ENCODE data around the gene WRNIP1.

WRNIP1 gene

GRCh38 chr6:2777249-2777648, 12.1 kb downstream of the WRNIP1 start:
- Histone ChIP-seq H2BK5ac (ENCODE audit: low read length) (no peak overlapping the region), H3K4me3 (ENCODE audit: low read length) (no peak overlapping the region), H3K36me3 (ENCODE audit: control insufficient read depth, insufficient read depth, low read length) (peaks cover 3% of the 10 kb centered on the region), H2BK15ac (replicated peaks; ENCODE audit: low read depth) (no peak overlapping the region), H3K18ac (ENCODE audit: low read length) (no peak overlapping the region), H4K8ac (ENCODE audit: low read depth, low read length) (no peak overlapping the region), H4K5ac (ENCODE audit: low read length) (no peak overlapping the region), H2AK5ac (ENCODE audit: low read length) (no peak overlapping the region), H3K27ac (ENCODE audit: low read depth, low read length) (no peak overlapping the region), H2BK120ac (ENCODE audit: low read depth, low read length) (no peak overlapping the region), H3K4me1 (ENCODE audit: control insufficient read depth, low read depth, low read length) (no peaks in the 10 kb centered on the region), H3K79me1 (ENCODE audit: low read length) (peaks cover 39% of the 10 kb centered on the region), H3K4me2 (ENCODE audit: low read length) (no peak overlapping the region), H3K4ac (ENCODE audit: low read depth, low read length) (no peak overlapping the region), H3K9ac (ENCODE audit: low read length) (no peak overlapping the region), H3K23ac (ENCODE audit: low read length) (no peak overlapping the region), H3K56ac (ENCODE audit: low read length) (no peak overlapping the region), H3K79me2 (ENCODE audit: control insufficient read depth, insufficient read depth, low read length) (peaks cover 41% of the 10 kb centered on the region), H3K27me3 (ENCODE audit: insufficient read depth, low read length, poor library complexity) (no peaks in the 10 kb centered on the region)
- no CpG with 5 or more reads among the region's 3 CpGs for WGBS (ENCODE audit: extremely low coverage, insufficient coverage, low lambda C conversion rate)
- no peak for DNase-seq

DNA sequence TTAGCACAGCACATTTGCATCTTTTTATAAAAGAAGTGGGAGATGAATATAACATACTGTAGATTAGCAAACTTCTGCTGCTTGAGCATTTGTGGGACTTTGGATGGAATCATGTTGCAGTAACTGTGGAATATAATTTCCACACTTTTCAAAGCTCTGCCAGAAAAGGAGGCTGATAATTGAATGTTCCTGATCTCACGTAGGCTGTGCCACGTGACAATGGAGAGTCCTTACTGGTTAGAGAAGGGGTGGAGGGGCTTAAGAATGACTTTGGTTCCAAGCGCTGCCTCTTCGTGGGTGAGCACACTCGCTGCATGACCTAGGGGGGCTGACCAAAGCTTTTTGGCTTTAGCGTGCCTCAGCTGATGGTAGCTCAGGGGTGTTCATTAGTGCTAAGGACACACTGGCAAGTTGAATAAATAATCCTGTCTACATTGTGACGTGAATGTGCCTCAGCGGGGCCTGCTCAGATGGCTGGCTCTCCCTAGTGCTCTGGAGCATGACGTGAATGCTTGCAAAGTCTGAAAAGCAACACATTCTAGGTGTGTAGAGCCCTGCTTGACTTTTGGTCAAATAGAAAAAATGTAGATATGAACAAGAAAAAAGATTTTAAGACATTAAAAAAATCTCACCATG, 15.0 kb downstream of the WRNIP1 start:
- H3K27ac ChIP-seq (ENCODE audit: low read depth, low read length) = no peak overlapping the region
- peaks cover 3% of the 10 kb centered on the region for H3K36me3 ChIP-seq (ENCODE audit: control insufficient read depth, insufficient read depth, low read length)
- H3K9ac ChIP-seq (ENCODE audit: low read length) = no peak overlapping the region
- H3K18ac ChIP-seq (ENCODE audit: low read length) = no peak overlapping the region
- H3K79me2 ChIP-seq (ENCODE audit: control insufficient read depth, insufficient read depth, low read length) = peaks cover 28% of the 10 kb centered on the region
- no CpG with 5 or more reads among the region's 9 CpGs for WGBS (ENCODE audit: extremely low coverage, insufficient coverage, low lambda C conversion rate)
- H2BK5ac ChIP-seq (ENCODE audit: low read length) = no peak overlapping the region
- H3K23ac ChIP-seq (ENCODE audit: low read length) = no peak overlapping the region
- no peak overlapping the region for H4K5ac ChIP-seq (ENCODE audit: low read length)
- H3K56ac ChIP-seq (ENCODE audit: low read length) = no peak overlapping the region
- no peak overlapping the region for H3K4me2 ChIP-seq (ENCODE audit: low read length)
- H3K4me3 ChIP-seq (ENCODE audit: low read length) = no peak overlapping the region
- H3K4me1 ChIP-seq (ENCODE audit: control insufficient read depth, low read depth, low read length) = no peaks in the 10 kb centered on the region
- H4K8ac ChIP-seq (ENCODE audit: low read depth, low read length) = no peak overlapping the region
- H2BK120ac ChIP-seq (ENCODE audit: low read depth, low read length) = no peak overlapping the region
- no peaks in the 10 kb centered on the region for H3K27me3 ChIP-seq (ENCODE audit: insufficient read depth, low read length, poor library complexity)
- no peak for DNase-seq
- H3K4ac ChIP-seq (ENCODE audit: low read depth, low read length) = no peak overlapping the region
- H3K79me1 ChIP-seq (ENCODE audit: low read length) = peaks cover 34% of the 10 kb centered on the region
- no peak overlapping the region for H2BK15ac ChIP-seq (replicated peaks; ENCODE audit: low read depth)
- no peak overlapping the region for H2AK5ac ChIP-seq (ENCODE audit: low read length)

DNA sequence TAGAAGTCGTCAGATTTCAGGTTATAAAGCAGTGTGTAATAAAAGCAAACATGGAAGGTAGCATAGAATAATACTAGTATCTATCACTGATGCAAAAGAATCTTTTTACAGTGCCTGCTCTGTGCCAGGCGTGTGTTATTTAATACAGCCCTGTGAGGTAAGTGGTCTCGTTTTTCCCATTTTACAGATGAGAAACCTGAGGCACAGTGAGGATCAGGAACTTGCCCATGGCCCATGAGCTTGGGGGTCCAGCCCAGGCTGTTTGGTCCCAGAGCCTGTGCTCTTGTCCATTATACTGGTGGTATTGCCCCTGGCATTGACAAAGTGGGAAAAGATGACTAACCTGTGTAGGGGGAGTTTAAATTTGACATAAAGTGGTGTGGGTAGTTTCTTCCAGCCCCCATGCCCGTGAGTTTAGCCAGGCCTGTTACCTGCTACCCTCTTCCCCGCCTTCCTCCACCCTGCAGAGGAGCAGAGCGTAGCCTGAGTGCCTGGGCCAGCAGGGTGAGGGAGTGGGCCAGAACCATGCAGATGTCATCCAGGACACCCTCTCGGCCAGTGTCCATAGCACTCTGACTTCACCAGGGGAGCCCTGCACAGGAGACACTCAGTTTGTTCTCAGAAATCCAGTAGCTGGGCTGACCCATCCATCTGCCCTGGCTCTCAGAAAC, 16.6 kb downstream of the WRNIP1 start:
- Histone ChIP-seq H3K4me3 (ENCODE audit: low read length) (no peak overlapping the region), H3K4ac (ENCODE audit: low read depth, low read length) (no peak overlapping the region), H3K23ac (ENCODE audit: low read length) (no peak overlapping the region), H4K8ac (ENCODE audit: low read depth, low read length) (no peak overlapping the region), H4K5ac (ENCODE audit: low read length) (no peak overlapping the region), H3K4me1 (ENCODE audit: control insufficient read depth, low read depth, low read length) (no peaks in the 10 kb centered on the region), H2AK5ac (ENCODE audit: low read length) (no peak overlapping the region), H3K4me2 (ENCODE audit: low read length) (no peak overlapping the region), H3K18ac (ENCODE audit: low read length) (no peak overlapping the region), H3K27ac (ENCODE audit: low read depth, low read length) (no peak overlapping the region), H3K9ac (ENCODE audit: low read length) (no peak overlapping the region), H2BK120ac (ENCODE audit: low read depth, low read length) (no peak overlapping the region), H3K79me2 (ENCODE audit: control insufficient read depth, insufficient read depth, low read length) (peaks cover 22% of the 10 kb centered on the region), H3K56ac (ENCODE audit: low read length) (no peak overlapping the region), H3K79me1 (ENCODE audit: low read length) (peaks cover 37% of the 10 kb centered on the region), H3K27me3 (ENCODE audit: insufficient read depth, low read length, poor library complexity) (no peaks in the 10 kb centered on the region), H3K36me3 (ENCODE audit: control insufficient read depth, insufficient read depth, low read length) (peaks cover 3% of the 10 kb centered on the region), H2BK5ac (ENCODE audit: low read length) (no peak overlapping the region), H2BK15ac (replicated peaks; ENCODE audit: low read depth) (no peak overlapping the region)
- no peak for DNase-seq
- WGBS (ENCODE audit: extremely low coverage, insufficient coverage, low lambda C conversion rate) = no CpG with 5 or more reads among the region's 7 CpGs

- no peak overlapping the region for H3K4me2 ChIP-seq (ENCODE audit: low read length)
- H3K18ac ChIP-seq (ENCODE audit: low read length) = no peak overlapping the region
- H3K27me3 ChIP-seq (ENCODE audit: insufficient read depth, low read length, poor library complexity) = no peaks in the 10 kb centered on the region
- H4K5ac ChIP-seq (ENCODE audit: low read length) = no peak overlapping the region
- no peak overlapping the region for H2BK120ac ChIP-seq (ENCODE audit: low read depth, low read length)
- H3K4ac ChIP-seq (ENCODE audit: low read depth, low read length) = no peak overlapping the region
- DNase-seq = no peak
- no CpG with 5 or more reads among the region's 9 CpGs for WGBS (ENCODE audit: extremely low coverage, insufficient coverage, low lambda C conversion rate)
- peaks cover 36% of the 10 kb centered on the region for H3K79me1 ChIP-seq (ENCODE audit: low read length)
- no peak overlapping the region for H2AK5ac ChIP-seq (ENCODE audit: low read length)
- no peak overlapping the region for H3K27ac ChIP-seq (ENCODE audit: low read depth, low read length)
- H3K36me3 ChIP-seq (ENCODE audit: control insufficient read depth, insufficient read depth, low read length) = peaks cover 3% of the 10 kb centered on the region
- H2BK15ac ChIP-seq (replicated peaks; ENCODE audit: low read depth) = no peak overlapping the region
- H4K8ac ChIP-seq (ENCODE audit: low read depth, low read length) = no peak overlapping the region
- no peak overlapping the region for H3K56ac ChIP-seq (ENCODE audit: low read length)
- H3K9ac ChIP-seq (ENCODE audit: low read length) = no peak overlapping the region
- no peak overlapping the region for H3K23ac ChIP-seq (ENCODE audit: low read length)
- no peak overlapping the region for H3K4me3 ChIP-seq (ENCODE audit: low read length)
- peaks cover 20% of the 10 kb centered on the region for H3K79me2 ChIP-seq (ENCODE audit: control insufficient read depth, insufficient read depth, low read length)
- no peaks in the 10 kb centered on the region for H3K4me1 ChIP-seq (ENCODE audit: control insufficient read depth, low read depth, low read length)
- H2BK5ac ChIP-seq (ENCODE audit: low read length) = no peak overlapping the region
Observed at GRCh38 chr6:2782356-2782708, 17.1 kb downstream of the WRNIP1 start.

GRCh38 chr6:2782825-2783187, 17.6 kb downstream of the WRNIP1 start:
- Histone ChIP-seq H3K4ac (ENCODE audit: low read depth, low read length) (no peak overlapping the region), H3K23ac (ENCODE audit: low read length) (no peak overlapping the region), H3K4me3 (ENCODE audit: low read length) (no peak overlapping the region), H3K56ac (ENCODE audit: low read length) (no peak overlapping the region), H4K8ac (ENCODE audit: low read depth, low read length) (no peak overlapping the region), H3K27ac (ENCODE audit: low read depth, low read length) (no peak overlapping the region), H3K36me3 (ENCODE audit: control insufficient read depth, insufficient read depth, low read length) (peaks cover 3% of the 10 kb centered on the region), H2BK15ac (replicated peaks; ENCODE audit: low read depth) (no peak overlapping the region), H3K79me1 (ENCODE audit: low read length) (peaks cover 34% of the 10 kb centered on the region), H2BK5ac (ENCODE audit: low read length) (no peak overlapping the region), H4K5ac (ENCODE audit: low read length) (no peak overlapping the region), H2BK120ac (ENCODE audit: low read depth, low read length) (no peak overlapping the region), H3K4me2 (ENCODE audit: low read length) (no peak overlapping the region), H3K27me3 (ENCODE audit: insufficient read depth, low read length, poor library complexity) (no peaks in the 10 kb centered on the region), H3K18ac (ENCODE audit: low read length) (no peak overlapping the region), H3K4me1 (ENCODE audit: control insufficient read depth, low read depth, low read length) (no peaks in the 10 kb centered on the region), H3K9ac (ENCODE audit: low read length) (no peak overlapping the region), H3K79me2 (ENCODE audit: control insufficient read depth, insufficient read depth, low read length) (peaks cover 16% of the 10 kb centered on the region), H2AK5ac (ENCODE audit: low read length) (no peak overlapping the region)
- DNase-seq = no peak
- WGBS (ENCODE audit: extremely low coverage, insufficient coverage, low lambda C conversion rate) = no CpG with 5 or more reads among the region's 10 CpGs
